GM12874 (cell line): Measurements from ENCODE around the gene CHST13.

Experiments used
- CTCF ChIP-seq: IDR thresholded peaks from 2 replicates; pipeline ENCODE4 v1.5.1; 2011; ENCODE audit warnings: low read depth, mild to moderate bottlenecking, control low read depth, low read length, moderate library complexity; ENCODE audit not compliant: insufficient read depth

CHST13 gene

GRCh38 chr3:126529585-126530170 is 5.7 kb downstream of the CHST13 start:
- TF ChIP-seq CTCF: no peak

- no peak for TF ChIP-seq CTCF
Observed at GRCh38 chr3:126530171-126531050, 6.5 kb downstream of the CHST13 start.

- no peak for TF ChIP-seq CTCF
Observed at GRCh38 chr3:126531051-126531330, 7.0 kb downstream of the CHST13 start.

- TF ChIP-seq CTCF: no peak
Observed at GRCh38 chr3:126533506-126533905, 9.6 kb downstream of the CHST13 start.

- no peak for TF ChIP-seq CTCF
Observed at GRCh38 chr3:126535636-126536035, 11.7 kb downstream of the CHST13 start.

GRCh38 chr3:126536126-126536525 is 12.2 kb downstream of the CHST13 start:
- no peak for TF ChIP-seq CTCF

- TF ChIP-seq CTCF: no peak
Observed at GRCh38 chr3:126537116-126537729, 13.3 kb downstream of the CHST13 start.
